Naive thymus-derived CD8-positive, alpha-beta T cell (primary cell): Measurements from ENCODE around the gene NT5C. TPM values are rescaled to one million over a fixed set of nuclear protein-coding genes. Genes with fewer than 3 reads are reported as not detected.
"Not testable (repeated sequence)": the region's sequence is repeated elsewhere in the genome, so short reads cannot be mapped to it uniquely, and the experiment has no call there.

ENCODE experiments used
- ATAC-seq, 2 donors: fragments of 150-1000 bp; cut with Tn5 transposase in 1 of 2; sonication (Bioruptor Pico), chemical (Tn5 transposase) in 1 of 2; 1 replicate in 1 of 2; 2 replicates in 1 of 2; pipeline ENCODE4 v1.10.0; 2021; ENCODE audit warnings: mild to moderate bottlenecking in 2 of 2, moderate library complexity in 2 of 2
- POLR2A ChIA-PET: fragments of 350-600 bp; sonication (Branson Sonifier 250); formaldehyde crosslinking; loops from one replicate; lab custom pipeline; 2021; ENCODE audit warnings: antibody characterized with exemption; lab: Charles Lee
- DNase-seq, 10 donors: peaks; one replicate each; pipeline versions ENCODE4 v3.0.0 to v3.0.0-alpha.2; 2020 to 2022
- H3K27ac Mint-ChIP-seq, 10 donors: one replicate each; pipeline ENCODE4 v1.8.0; 2020 to 2022; ENCODE audit warnings: mild to moderate bottlenecking in 10 of 10, mixed read lengths in 10 of 10, moderate library complexity in 4 of 10, inconsistent platforms in 1 of 10
- H3K27me3 Mint-ChIP-seq, 5 donors: one replicate each; pipeline ENCODE4 v1.8.0; 2021 to 2022; ENCODE audit warnings: mixed read lengths in 5 of 5
- H3K36me3 Mint-ChIP-seq, 3 donors: one replicate each; pipeline ENCODE4 v1.8.0; 2020 to 2022; ENCODE audit warnings: mixed read lengths in 3 of 3, mild to moderate bottlenecking in 2 of 3, inconsistent platforms in 1 of 3
- H3K4me1 Mint-ChIP-seq, 4 donors: one replicate each; pipeline ENCODE4 v1.8.0; 2021 to 2022; ENCODE audit warnings: mixed read lengths in 4 of 4
- H3K4me3 Mint-ChIP-seq, 10 donors: one replicate each; pipeline ENCODE4 v1.8.0; 2020 to 2022; ENCODE audit warnings: mild to moderate bottlenecking in 10 of 10, mixed read lengths in 10 of 10, moderate library complexity in 6 of 10, inconsistent platforms in 1 of 10
- H3K9me3 Mint-ChIP-seq, 9 donors: one replicate each; pipeline ENCODE4 v1.8.0; 2020 to 2022; ENCODE audit warnings: mixed read lengths in 9 of 9, mild to moderate bottlenecking in 3 of 9, inconsistent platforms in 1 of 9, moderate library complexity in 1 of 9
- polyA plus RNA-seq, 3 donors: library from polyadenylated mRNA; unstranded; fragments of 300-500 nt; fragmentation: Illumina TruSeq; gene quantifications; one replicate each; pipeline ENCODE4 v1.2.3, GENCODE V29; 2021
- total RNA-seq, 8 experiments: library from RNA in 2 of 8; stranded (reverse) in 2 of 8; gene quantifications; one replicate each; pipeline ENCODE4 v1.2.3 and lab custom pipeline; 2021 to 2026

NT5C gene
- total and polyA plus RNA-seq, 5 experiments from 2014 or later: 46.0 to 66.6 (median 52.8) TPM

GRCh38 chr17:75158480-75158879, 26.9 kb upstream of the NT5C start:
- POLR2A ChIA-PET: interaction anchor here (0.6 to 1.3 kb wide), 2 partner anchors 26 to 104 kb away, joined by 4 to 5 read pairs; partner anchors contain the start of genes GGA3 and MRPS7
- H3K36me3 Mint-ChIP-seq, H3K27ac Mint-ChIP-seq, ATAC-seq, H3K4me3 Mint-ChIP-seq, H3K27me3 Mint-ChIP-seq, H3K9me3 Mint-ChIP-seq, DNase-seq: not testable (repeated sequence)
- H3K4me1 Mint-ChIP-seq: peaks cover 3 to 16% (median 13%) of the 10 kb centered on the region in 4 donors

- peaks cover 10 to 33% (median 29%) of the 10 kb centered on the region in 4 donors for H3K4me1 Mint-ChIP-seq
- H3K36me3 Mint-ChIP-seq: no peaks in the 10 kb centered on the region
- DNase-seq (no peak), ATAC-seq (no peak)
- POLR2A ChIA-PET: interaction anchor here (0.5 to 2.4 kb wide), 15 partner anchors 11 to 134 kb away, joined by 3 to 19 read pairs (median 4); partner anchors contain the start of genes GGA3, MIF4GD, MRPS7 and NT5C
- H3K4me3 Mint-ChIP-seq: peak overlapping the region in 9 of 10 donors; percentile 10 to 92 (median 89)
- peak overlapping the region in 7 of 10 donors; percentile 69 to 97 (median 90) for H3K27ac Mint-ChIP-seq
- peaks cover 0 to 2% (median 0%) of the 10 kb centered on the region in 5 donors for H3K27me3 Mint-ChIP-seq
- H3K9me3 Mint-ChIP-seq: no peaks in the 10 kb centered on the region
These were observed 23.7 kb upstream of the NT5C start for GRCh38 chr17:75155191-75155601.

- peak; percentile 97 to 98 for ATAC-seq
- Mint-ChIP-seq H3K4me1 (peaks cover 13 to 37% (median 33%) of the 10 kb centered on the region in 4 donors), H3K27ac (peak within 1 kb of the TSS; percentile 79 to 97 (median 91)), H3K36me3 (no peaks in the 10 kb centered on the region), H3K4me3 (peak within 1 kb of the TSS; percentile 90 to 94 (median 92)), H3K9me3 (no peaks in the 10 kb centered on the region), H3K27me3 (peaks cover 0 to 2% (median 0%) of the 10 kb centered on the region in 5 donors)
- peak; percentile 91 to 99 (median 96) for DNase-seq
- POLR2A ChIA-PET: interaction anchor here (0.5 to 2.4 kb wide), 17 partner anchors 11 to 135 kb away, joined by 3 to 19 read pairs (median 4); partner anchors contain the start of genes GGA3, MIF4GD, MRPS7 and NT5C
These were observed 22.9 kb upstream of the NT5C start, which contains the start of gene JPT1 for GRCh38 chr17:75154195-75155106. Gene JPT1 (minus strand): TSS chr17:75154512. CDS start chr17:75154397, 115 bp downstream.

GRCh38 chr17:75153780-75154194, 22.2 kb upstream of the NT5C start:
- no peak for ATAC-seq
- peak in 1 of 10 donors; percentile 10 for DNase-seq
- Mint-ChIP-seq H3K36me3 (no peaks in the 10 kb centered on the region), H3K4me3 (peak overlapping the region; percentile 84 to 94 (median 92)), H3K27me3 (peaks cover 0 to 2% (median 0%) of the 10 kb centered on the region in 5 donors), H3K4me1 (peaks cover 13 to 37% (median 34%) of the 10 kb centered on the region in 4 donors), H3K27ac (peak overlapping the region; percentile 74 to 93 (median 82)), H3K9me3 (no peaks in the 10 kb centered on the region)
- POLR2A ChIA-PET: interaction anchor here (1.0 to 2.4 kb wide), 10 partner anchors 10 to 108 kb away, joined by 3 to 19 read pairs (median 5); partner anchors contain the start of genes GGA3, MRPS7, NT5C and SUMO2

GRCh38 chr17:75152922-75153779, 21.6 kb upstream of the NT5C start:
- H3K27me3 Mint-ChIP-seq: peaks cover 0 to 2% (median 0%) of the 10 kb centered on the region in 5 donors
- peak overlapping the region; percentile 74 to 93 (median 82) for H3K27ac Mint-ChIP-seq
- H3K4me1 Mint-ChIP-seq: peaks cover 15 to 42% (median 34%) of the 10 kb centered on the region in 4 donors
- DNase-seq: no peak
- H3K9me3 Mint-ChIP-seq: no peaks in the 10 kb centered on the region
- ATAC-seq: no peak
- POLR2A ChIA-PET: interaction anchor here (0.6 to 1.1 kb wide), 2 partner anchors 11 to 22 kb away, joined by 6 to 8 read pairs; partner anchors contain the start of gene NT5C
- H3K36me3 Mint-ChIP-seq: peaks cover 0 to 6% (median 2%) of the 10 kb centered on the region in 3 donors
- peak overlapping the region; percentile 84 to 94 (median 92) for H3K4me3 Mint-ChIP-seq

GRCh38 chr17:75152523-75152921, 21.0 kb upstream of the NT5C start:
- ATAC-seq (no peak), DNase-seq (no peak)
- no peaks in the 10 kb centered on the region for H3K9me3 Mint-ChIP-seq

GRCh38 chr17:75151930-75152329, 20.4 kb upstream of the NT5C start:
- peaks cover 15 to 49% (median 34%) of the 10 kb centered on the region in 4 donors for H3K4me1 Mint-ChIP-seq
- H3K27me3 Mint-ChIP-seq: peaks cover 0 to 2% (median 0%) of the 10 kb centered on the region in 5 donors
- peak overlapping the region in 2 of 10 donors; percentile 66 to 93 for H3K27ac Mint-ChIP-seq
- DNase-seq (no peak), ATAC-seq (no peak)
- no peaks in the 10 kb centered on the region for H3K9me3 Mint-ChIP-seq
- POLR2A ChIA-PET: interaction anchor here (0.7 to 1.1 kb wide), 2 partner anchors 20 to 394 kb away, joined by 3 to 4 read pairs; no protein-coding TSS in a partner anchor
- H3K36me3 Mint-ChIP-seq: peaks cover 0 to 18% (median 9%) of the 10 kb centered on the region in 3 donors
- H3K4me3 Mint-ChIP-seq: peak overlapping the region in 5 of 10 donors; percentile 90 to 93 (median 92)

More at GRCh38 chr17:75152523-75152921, 21.0 kb upstream of the NT5C start:
- Mint-ChIP-seq H3K4me1 (peaks cover 15 to 47% (median 34%) of the 10 kb centered on the region in 4 donors), H3K36me3 (peaks cover 0 to 12% (median 4%) of the 10 kb centered on the region in 3 donors), H3K4me3 (peak overlapping the region; percentile 84 to 94 (median 92)), H3K27ac (peak overlapping the region in 4 of 10 donors; percentile 16 to 93 (median 76)), H3K27me3 (peaks cover 0 to 2% (median 0%) of the 10 kb centered on the region in 5 donors)
- POLR2A ChIA-PET: interaction anchor here (1.1 kb wide), 1 partner anchor 21 kb away, joined by 6 read pairs; the partner anchor contains the start of gene NT5C

GRCh38 chr17:75147878-75148546, 16.5 kb upstream of the NT5C start:
- H3K4me1 Mint-ChIP-seq: peaks cover 10 to 32% (median 17%) of the 10 kb centered on the region in 4 donors
- peaks cover 0 to 52% (median 14%) of the 10 kb centered on the region in 3 donors for H3K36me3 Mint-ChIP-seq
- H3K27me3 Mint-ChIP-seq: no peaks in the 10 kb centered on the region
- DNase-seq (no peak), ATAC-seq (no peak)
- H3K27ac Mint-ChIP-seq: peak overlapping the region in 4 of 10 donors; percentile 5 to 41 (median 32)
- H3K9me3 Mint-ChIP-seq: no peaks in the 10 kb centered on the region
- no peak overlapping the region for H3K4me3 Mint-ChIP-seq
- POLR2A ChIA-PET: interaction anchor here (0.9 to 1.0 kb wide), 2 partner anchors 24 to 37 kb away, joined by 4 to 7 read pairs; no protein-coding TSS in a partner anchor

- POLR2A ChIA-PET: no interaction called here
- Mint-ChIP-seq H3K4me1 (peaks cover 5 to 25% (median 8%) of the 10 kb centered on the region in 4 donors), H3K27ac (peak overlapping the region in 3 of 10 donors; percentile 17 to 49 (median 42)), H3K9me3 (no peaks in the 10 kb centered on the region), H3K27me3 (no peaks in the 10 kb centered on the region), H3K4me3 (no peak overlapping the region), H3K36me3 (peaks cover 0 to 52% (median 14%) of the 10 kb centered on the region in 3 donors)
- ATAC-seq (no peak), DNase-seq (no peak)
These were observed 15.1 kb upstream of the NT5C start for GRCh38 chr17:75146592-75146991.

- POLR2A ChIA-PET: no interaction called here
- Mint-ChIP-seq H3K36me3 (peaks cover 0 to 53% (median 14%) of the 10 kb centered on the region in 3 donors), H3K4me3 (no peak overlapping the region)
These were observed 13.4 kb upstream of the NT5C start for GRCh38 chr17:75144816-75145512.

More at GRCh38 chr17:75144816-75145512, 13.4 kb upstream of the NT5C start:
- Mint-ChIP-seq H3K4me1 (peaks cover 7 to 39% (median 18%) of the 10 kb centered on the region in 4 donors), H3K9me3 (no peaks in the 10 kb centered on the region), H3K27me3 (no peaks in the 10 kb centered on the region), H3K27ac (no peak overlapping the region)
- ATAC-seq: no peak
- no peak for DNase-seq
